GM12891 (cell line): Measurements from ENCODE around the gene LTC4S.

ENCODE experiments used
- POLR2A ChIP-seq: IDR thresholded peaks from 2 replicates; pipeline ENCODE4 v1.6.1; 2011; ENCODE audit warnings: low read depth, low read length, control low read depth
- POLR2AphosphoS5 ChIP-seq: IDR thresholded peaks from 2 replicates; pipeline ENCODE4 v1.6.1; 2011; ENCODE audit warnings: low read depth, low read length, control low read depth

GRCh38 chr5:179814090-179814489, 20.3 kb downstream of the LTC4S start:
- TF ChIP-seq POLR2A (no peak), POLR2AphosphoS5 (no peak)
